ENCODE measurements around the gene TMED5.

TMED5 gene

GRCh38 chr1:93106226-93106625 lies 74.0 kb downstream of the TMED5 start:
- Histone ChIP-seq H3K27ac (no peak overlapping the region), H3K4me1 (peaks cover 0 to 26% (median 3%) of the 10 kb centered on the region in 10 experiments; a peak in 9 of 20 replicates), H3K9me3 (replicated peaks in 1 of 11) (peaks cover 28 to 71% (median 64%) of the 10 kb centered on the region in 11 experiments), H3K36me3 (peaks cover 56 to 98% (median 93%) of the 10 kb centered on the region in 11 experiments), H3K9ac (no peak overlapping the region), H3K4me2 (no peak overlapping the region), H4K20me1 (peaks cover 39 to 100% (median 93%) of the 10 kb centered on the region in 11 experiments; a peak in 21 of 22 replicates), H3K27me3 (no peaks in the 10 kb centered on the region), H3K4me3 (no peak overlapping the region; a peak in 1 of 20 replicates)
- no peak for TF ChIP-seq Cebpa-rat (IDR thresholded peaks at IDR 0.05)

DNA sequence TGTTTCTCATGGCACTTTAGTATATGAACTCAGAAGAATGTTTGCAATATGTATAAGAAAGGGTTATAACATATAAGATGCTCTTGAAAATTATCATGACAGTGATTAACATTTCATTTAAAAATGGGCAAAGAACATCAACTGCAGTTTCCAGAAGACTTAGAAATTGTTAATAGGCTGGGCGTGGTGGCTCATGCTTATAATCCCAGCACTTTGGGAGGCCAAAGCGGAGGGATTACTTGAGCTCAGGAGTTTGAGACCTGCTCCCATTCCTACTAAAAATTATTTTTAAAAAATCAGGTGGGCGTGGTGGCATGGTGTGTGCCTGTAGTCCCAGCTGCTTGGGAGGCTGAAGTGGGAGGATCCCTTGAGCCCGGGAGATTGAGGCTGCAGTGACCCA lies 78.1 kb downstream of the TMED5 start:
- Histone ChIP-seq H3K4me1 (peaks cover 0 to 22% (median 0%) of the 10 kb centered on the region in 10 experiments; a peak in 5 of 20 replicates), H3K27ac (no peak overlapping the region), H3K36me3 (peaks cover 35 to 98% (median 90%) of the 10 kb centered on the region in 11 experiments), H3K4me3 (no peak overlapping the region), H3K9me3 (replicated peaks in 1 of 11) (peaks cover 13 to 54% (median 51%) of the 10 kb centered on the region in 11 experiments), H3K4me2 (no peak overlapping the region), H4K20me1 (peaks cover 54 to 100% (median 95%) of the 10 kb centered on the region in 11 experiments; a peak in 21 of 22 replicates), H3K27me3 (no peaks in the 10 kb centered on the region), H3K9ac (no peak overlapping the region)
- no peak for TF ChIP-seq Cebpa-rat (IDR thresholded peaks at IDR 0.05)

Measured in BLaER1 treated with 17β-estradiol and CSF1 and Interleukin-3, amounts not matched to agents 10 nM and 100 nM (cell line).